Activated CD8-positive, alpha-beta T cell treated with anti-CD3 and anti-CD28 coated beads for 36 hours (primary cell): Measurements from ENCODE around the gene POP5. TPM values are rescaled to one million over a fixed set of nuclear protein-coding genes. Genes with fewer than 3 reads are reported as not detected.

ENCODE experiments used
- total RNA-seq, 2 experiments: library from RNA; stranded (reverse); gene quantifications; one replicate each; pipeline ENCODE4 v1.2.3, GENCODE V29; 2021

The POP5 gene
- total RNA-seq, 2 experiments from 2014 or later: 44.3 to 51.1 TPM

Other genes starting within 250 kb of the POP5 start
- gene MSI1, start 212.2 kb downstream of the POP5 start, total RNA-seq: under 1 TPM; 0.78 to 0.90 TPM
- gene COX6A1, start 143.3 kb downstream of the POP5 start, total RNA-seq: 100 to 1,000 TPM; 396 to 406 TPM
- gene TRIAP1, start 135.0 kb downstream of the POP5 start, total RNA-seq: 10 to 100 TPM; 43.1 to 45.1 TPM
- 10 to 100 TPM; 32.2 to 39.3 TPM for gene GATC, start 135.0 kb downstream of the POP5 start, total RNA-seq
- gene SRSF9, start 111.7 kb downstream of the POP5 start, total RNA-seq: 100 to 1,000 TPM; 225 to 236 TPM
- gene DYNLL1, start 85.3 kb downstream of the POP5 start, total RNA-seq: 100 to 1,000 TPM; 126 to 137 TPM
- 10 to 100 TPM; 34.4 to 35.5 TPM for gene COQ5, start 52.2 kb downstream of the POP5 start, total RNA-seq
- gene RNF10, start 47.0 kb downstream of the POP5 start, total RNA-seq: 100 to 1,000 TPM; 155 to 159 TPM
- gene CABP1, start 59.2 kb upstream of the POP5 start, total RNA-seq: 1 to 10 TPM in 1 of 2 experiments, under 1 TPM in 1; 0.50 to 1.1 TPM
- 10 to 100 TPM; 79.2 to 79.4 TPM for gene MLEC, start 105.7 kb upstream of the POP5 start, total RNA-seq
- gene UNC119B, start 129.1 kb upstream of the POP5 start, total RNA-seq: 10 to 100 TPM; 23.8 to 24.3 TPM
- 10 to 100 TPM; 17.4 to 18.1 TPM for gene ACADS, start 144.4 kb upstream of the POP5 start, total RNA-seq